Astrocyte (in vitro differentiated cells and primary cell): ENCODE measurements around the gene ATP6V1F. TPM values are rescaled to one million over a fixed set of nuclear protein-coding genes. Genes with fewer than 3 reads are reported as not detected.
A peak's percentile ranks its signal among the peaks of the same experiment; 100 is the strongest.

Experiments used
- DNase-seq: peaks from one replicate; pipeline ENCODE4 v3.0.0-alpha.2; 2010; ENCODE audit warnings: low read depth
- FAIRE-seq: peaks from 2 replicates; lab custom pipeline; 2011; peaks lifted over from hg19 to GRCh38; lab: Jason Lieb, UNC
- H2AFZ ChIP-seq: 2 replicates; pipeline ENCODE4 v1.6.0; 2012; ENCODE audit warnings: low read depth, low read length, inconsistent platforms
- H3K27ac ChIP-seq: 2 replicates; pipeline ENCODE4 v1.5.1; 2011; ENCODE audit warnings: low read depth, low read length, inconsistent platforms
- H3K27me3 ChIP-seq: 2 replicates; pipeline ENCODE4 v1.6.0; 2011; ENCODE audit warnings: low read length, inconsistent platforms; ENCODE audit not compliant: insufficient read depth
- H3K36me3 ChIP-seq: 2 replicates; pipeline ENCODE4 v1.5.1; 2011; ENCODE audit warnings: low read length, inconsistent platforms; ENCODE audit not compliant: insufficient read depth
- H3K4me1 ChIP-seq: 2 replicates; pipeline ENCODE4 v1.5.1; 2011; ENCODE audit warnings: low read length, inconsistent platforms; ENCODE audit not compliant: insufficient read depth
- H3K4me2 ChIP-seq: 2 replicates; pipeline ENCODE4 v1.6.0; 2012; ENCODE audit warnings: low read length, inconsistent platforms
- H3K4me3 ChIP-seq: 2 replicates; pipeline ENCODE4 v1.5.1; 2011; ENCODE audit warnings: low read depth, mild to moderate bottlenecking, low read length, inconsistent platforms; ENCODE audit not compliant: insufficient read depth
- H3K79me2 ChIP-seq: 2 replicates; pipeline ENCODE4 v1.6.0; 2012; ENCODE audit warnings: mild to moderate bottlenecking, low read length, inconsistent platforms; ENCODE audit not compliant: insufficient read depth
- H3K9ac ChIP-seq: 2 replicates; pipeline ENCODE4 v1.6.0; 2012; ENCODE audit warnings: mild to moderate bottlenecking, low read length, inconsistent platforms
- H3K9me3 ChIP-seq: 2 replicates; pipeline ENCODE4 v1.5.1; 2012; ENCODE audit warnings: low read depth, mild to moderate bottlenecking, low read length, inconsistent platforms; ENCODE audit not compliant: insufficient read depth
- H4K20me1 ChIP-seq: 2 replicates; pipeline ENCODE4 v1.6.0; 2012; ENCODE audit warnings: low read length, inconsistent platforms; ENCODE audit not compliant: insufficient read depth
- H3K27ac Mint-ChIP-seq: one replicate; pipeline ENCODE4 v1.8.0; 2021; ENCODE audit warnings: mild to moderate bottlenecking, mixed read lengths; ENCODE audit not compliant: unreplicated experiment
- H3K27me3 Mint-ChIP-seq: one replicate; pipeline ENCODE4 v1.8.0; 2021; ENCODE audit warnings: low read depth, mixed read lengths; ENCODE audit not compliant: unreplicated experiment
- H3K36me3 Mint-ChIP-seq: one replicate; pipeline ENCODE4 v1.8.0; 2021; ENCODE audit warnings: low read depth, mixed read lengths; ENCODE audit not compliant: unreplicated experiment
- H3K4me1 Mint-ChIP-seq: one replicate; pipeline ENCODE4 v1.8.0; 2021; ENCODE audit warnings: low read depth, mixed read lengths; ENCODE audit not compliant: unreplicated experiment
- H3K4me3 Mint-ChIP-seq: one replicate; pipeline ENCODE4 v1.8.0; 2021; ENCODE audit warnings: mild to moderate bottlenecking, moderate library complexity, mixed read lengths; ENCODE audit not compliant: unreplicated experiment
- H3K9me3 Mint-ChIP-seq: one replicate; pipeline ENCODE4 v1.8.0; 2021; ENCODE audit warnings: mild to moderate bottlenecking, mixed read lengths; ENCODE audit not compliant: unreplicated experiment
- EZH2 ChIP-seq: IDR thresholded peaks from 2 replicates; pipeline ENCODE4 v1.6.1; 2012; ENCODE audit warnings: mild to moderate bottlenecking, low read length, inconsistent platforms; ENCODE audit not compliant: insufficient read depth
- total RNA-seq: library from RNA; stranded (reverse); gene quantifications from 2 replicates; pipeline ENCODE4 v1.2.1, GENCODE V29; 2021
- TF ChIP-seq, protein P1 (sequence below): IDR thresholded peaks from 2 replicates; pipeline ENCODE4 v1.5.1; 2011; ENCODE audit warnings: low read depth, mild to moderate bottlenecking, inconsistent platforms, low read length, moderate library complexity; ENCODE audit not compliant: insufficient read depth

ATP6V1F gene
- total RNA-seq, 1 donor from 2014 or later = 193 TPM

DNA sequence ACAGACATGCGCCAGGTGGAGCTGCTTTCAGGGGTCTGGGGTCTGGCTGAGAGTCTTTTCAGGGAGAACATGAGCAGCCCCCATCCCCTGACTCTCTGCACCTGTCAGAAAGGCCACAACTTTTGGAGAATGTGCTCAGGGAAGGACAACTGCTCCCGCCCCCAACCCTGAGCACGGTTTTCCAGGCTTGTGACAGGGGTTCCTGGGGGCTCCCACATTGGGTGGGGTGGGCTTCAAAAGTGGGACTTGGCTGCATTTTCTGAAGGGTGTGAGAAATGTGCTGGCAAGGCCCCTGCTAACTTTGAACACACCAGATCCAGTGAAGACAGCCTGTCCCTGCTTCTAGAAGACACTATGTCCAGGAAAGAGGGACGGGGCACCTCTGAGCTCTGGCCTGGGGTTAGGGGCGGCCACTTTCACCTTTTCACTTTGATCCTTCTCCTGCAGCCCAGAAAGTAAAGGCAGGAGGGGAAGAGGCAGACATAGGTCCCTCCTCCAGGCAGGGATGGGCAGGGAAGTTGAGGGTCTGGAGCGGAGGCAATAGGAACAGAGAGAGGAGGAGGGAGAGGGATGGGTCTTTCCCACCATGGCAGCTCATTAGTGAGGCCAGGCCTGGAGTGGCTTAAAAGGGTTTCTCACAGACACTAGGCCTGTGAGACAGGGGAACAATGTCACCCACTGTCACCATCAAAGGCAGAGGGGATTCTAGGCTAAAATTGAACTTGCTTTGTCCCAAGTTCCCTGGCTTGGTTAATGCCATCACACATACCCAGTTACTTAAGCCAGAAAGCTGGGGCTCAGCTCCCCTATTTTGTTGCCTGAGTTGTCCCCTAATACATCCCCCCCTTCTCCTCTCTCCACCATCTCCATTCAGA lies 46.3 kb downstream of the ATP6V1F start:
- Histone ChIP-seq H3K27ac (no peak overlapping the region), H3K4me2 (peak overlapping the region; percentile 83)
- no peak overlapping the region for H3K27ac Mint-ChIP-seq

DNA sequence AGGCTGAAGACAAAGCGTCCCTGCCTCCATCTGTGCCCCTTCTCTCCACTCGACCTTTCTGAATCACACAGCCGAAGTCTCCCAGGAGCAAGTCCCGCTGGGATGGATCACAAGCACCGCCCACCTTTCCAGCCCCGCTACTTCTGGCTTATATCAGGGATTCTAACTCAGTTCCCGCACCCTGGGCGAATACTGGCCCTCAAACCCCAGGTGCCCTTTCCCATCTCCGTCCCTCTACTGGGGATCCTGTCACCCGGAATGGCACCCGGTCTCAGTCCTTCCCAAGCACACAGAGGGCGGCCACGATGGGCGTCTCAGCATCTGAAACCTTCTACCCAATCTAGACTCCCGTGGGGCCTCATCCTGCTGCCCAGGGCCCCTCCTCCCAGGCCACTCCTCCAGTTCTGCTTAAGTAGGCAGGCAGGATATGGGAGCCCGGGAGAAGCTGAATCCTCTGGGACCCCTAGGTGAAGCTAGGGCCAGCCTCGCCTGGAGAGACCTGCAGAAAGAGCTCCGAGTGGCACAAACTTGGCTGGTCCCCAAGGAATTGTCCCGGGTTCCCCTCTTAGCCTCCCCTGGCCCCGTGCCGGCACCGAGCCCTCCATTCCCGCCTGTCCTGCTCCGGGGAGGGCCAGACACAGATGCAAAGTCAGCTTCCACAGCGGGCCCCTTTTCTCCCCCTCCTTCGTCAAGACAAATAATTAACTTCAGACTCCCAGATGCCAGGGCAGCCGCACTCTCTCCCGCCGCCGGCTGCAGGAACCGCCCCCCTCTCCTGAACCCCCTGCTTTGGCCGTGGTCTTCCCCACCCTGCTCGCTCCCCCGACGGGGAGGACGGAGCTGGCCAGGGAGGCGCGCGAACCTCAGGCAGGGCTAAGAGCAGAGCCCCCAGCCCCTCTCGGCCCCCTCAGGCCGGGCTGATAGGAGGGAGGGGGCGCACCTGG lies 47.2 kb downstream of the ATP6V1F start:
- Mint-ChIP-seq H3K4me3 (peak overlapping the region; percentile 54), H3K36me3 (peaks cover 6% of the 10 kb centered on the region), H3K27me3 (peaks cover 66% of the 10 kb centered on the region), H3K27ac (no peak overlapping the region), H3K9me3 (no peaks in the 10 kb centered on the region), H3K4me1 (peaks cover 9% of the 10 kb centered on the region)
- FAIRE-seq (no peak), DNase-seq (peak; percentile 25)
- H3K4me3 ChIP-seq = peak overlapping the region; percentile 53
- H3K9me3 ChIP-seq = no peaks in the 10 kb centered on the region
- H3K27ac ChIP-seq = no peak overlapping the region
- H3K4me1 ChIP-seq = peaks cover 6% of the 10 kb centered on the region
- no peaks in the 10 kb centered on the region for H3K36me3 ChIP-seq
- H3K79me2 ChIP-seq = no peaks in the 10 kb centered on the region
- TF ChIP-seq, protein P1, sequence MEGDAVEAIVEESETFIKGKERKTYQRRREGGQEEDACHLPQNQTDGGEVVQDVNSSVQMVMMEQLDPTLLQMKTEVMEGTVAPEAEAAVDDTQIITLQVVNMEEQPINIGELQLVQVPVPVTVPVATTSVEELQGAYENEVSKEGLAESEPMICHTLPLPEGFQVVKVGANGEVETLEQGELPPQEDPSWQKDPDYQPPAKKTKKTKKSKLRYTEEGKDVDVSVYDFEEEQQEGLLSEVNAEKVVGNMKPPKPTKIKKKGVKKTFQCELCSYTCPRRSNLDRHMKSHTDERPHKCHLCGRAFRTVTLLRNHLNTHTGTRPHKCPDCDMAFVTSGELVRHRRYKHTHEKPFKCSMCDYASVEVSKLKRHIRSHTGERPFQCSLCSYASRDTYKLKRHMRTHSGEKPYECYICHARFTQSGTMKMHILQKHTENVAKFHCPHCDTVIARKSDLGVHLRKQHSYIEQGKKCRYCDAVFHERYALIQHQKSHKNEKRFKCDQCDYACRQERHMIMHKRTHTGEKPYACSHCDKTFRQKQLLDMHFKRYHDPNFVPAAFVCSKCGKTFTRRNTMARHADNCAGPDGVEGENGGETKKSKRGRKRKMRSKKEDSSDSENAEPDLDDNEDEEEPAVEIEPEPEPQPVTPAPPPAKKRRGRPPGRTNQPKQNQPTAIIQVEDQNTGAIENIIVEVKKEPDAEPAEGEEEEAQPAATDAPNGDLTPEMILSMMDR = no peak
- peak; percentile 78 for TF ChIP-seq EZH2
- peak overlapping the region; percentile 83 for H3K4me2 ChIP-seq
- no peaks in the 10 kb centered on the region for H4K20me1 ChIP-seq
- peak overlapping the region; percentile 47 for H3K9ac ChIP-seq
- H2AFZ ChIP-seq = peak overlapping the region; percentile 61
- H3K27me3 ChIP-seq = peaks cover 33% of the 10 kb centered on the region

More for the DNA sequence above, 46.3 kb downstream of the ATP6V1F start:
- Mint-ChIP-seq H3K9me3 (no peaks in the 10 kb centered on the region), H3K27me3 (peaks cover 62% of the 10 kb centered on the region), H3K4me1 (peaks cover 9% of the 10 kb centered on the region), H3K36me3 (peaks cover 6% of the 10 kb centered on the region), H3K4me3 (peak overlapping the region; percentile 50)
- Histone ChIP-seq H4K20me1 (no peaks in the 10 kb centered on the region), H3K9me3 (no peaks in the 10 kb centered on the region), H3K4me1 (peaks cover 6% of the 10 kb centered on the region), H2AFZ (peak overlapping the region; percentile 61), H3K36me3 (no peaks in the 10 kb centered on the region), H3K79me2 (no peaks in the 10 kb centered on the region), H3K4me3 (peak overlapping the region; percentile 53), H3K9ac (peak overlapping the region; percentile 47), H3K27me3 (peaks cover 25% of the 10 kb centered on the region)
- FAIRE-seq (no peak), DNase-seq (no peak)
- TF ChIP-seq EZH2 = no peak
- TF ChIP-seq, protein P1 = no peak
